HepG2 (cell line): Measurements from ENCODE around the gene SLC6A4. TPM values are rescaled to one million over a fixed set of nuclear protein-coding genes. Genes with fewer than 3 reads are reported as not detected.

Experiments used
- LCORL ChIP-seq, 2 experiments: fragments of 450-650 bp in 1 of 2; sonication (generic) in 1 of 2; formaldehyde crosslinking in 1 of 2; IDR thresholded peaks; 2 replicates each; pipeline versions ENCODE4 v1.5.0 to v1.6.1; 2017 to 2020; ENCODE audit warnings: antibody characterized with exemption in 1 of 2, missing genetic modification reagents in 1 of 2
- MXI1 ChIP-seq: IDR thresholded peaks from 3 replicates; pipeline ENCODE4 v1.6.1; 2012; ENCODE audit warnings: low read depth, low read length, inconsistent platforms, borderline replicate concordance
- MYNN ChIP-seq: sonication (generic); formaldehyde crosslinking; IDR thresholded peaks from 2 replicates; pipeline ENCODE4 v1.4.0; 2020; ENCODE audit warnings: mild to moderate bottlenecking, low read depth, missing genetic modification reagents
- NFYC ChIP-seq: IDR thresholded peaks from 2 replicates; pipeline ENCODE4 v1.6.1; 2016; ENCODE audit warnings: missing genetic modification reagents, missing compliant biosample characterization
- NR3C1 ChIP-seq: sonication (generic); formaldehyde crosslinking; IDR thresholded peaks from 2 replicates; pipeline ENCODE4 v1.4.0; 2020; ENCODE audit warnings: missing genetic modification reagents
- SIN3A ChIP-seq: IDR thresholded peaks from 2 replicates; pipeline ENCODE4 v1.6.1; 2011; ENCODE audit warnings: low read depth, mild to moderate bottlenecking, control low read depth, low read length, borderline replicate concordance
- ZNF556 ChIP-seq: sonication (generic); formaldehyde crosslinking; IDR thresholded peaks from 2 replicates; pipeline ENCODE4 v1.4.0; 2020; ENCODE audit warnings: mild to moderate bottlenecking, missing genetic modification reagents, borderline replicate concordance
- ZNF816 ChIP-seq: sonication (generic); formaldehyde crosslinking; IDR thresholded peaks from 2 replicates; pipeline ENCODE4 v1.8.0; 2022; ENCODE audit warnings: missing genetic modification reagents, mild to moderate bottlenecking, borderline replicate concordance
- polyA plus RNA-seq, 8 experiments: library from polyadenylated mRNA; depleted of rRNA in 3 of 8; stranded (reverse) in 7 of 8; unstranded in 1 of 8; fragments of >200 nt; fragmentation: Illumina TruSeq in 4 of 8; extraction: Trizol in 4 of 8; gene quantifications; 2 replicates each; pipeline versions ENCODE4 v1.2.1 to v1.2.3, GENCODE V29; 2011 to 2016; ENCODE audit warnings: low read depth in 4 of 8, missing spikeins in 1 of 8, mixed read lengths in 1 of 8; ENCODE audit not compliant: insufficient read depth in 1 of 8
- total RNA-seq, 5 experiments: library from RNA; depleted of rRNA; stranded (reverse); fragments of >200 nt; fragmentation: Illumina TruSeq; extraction: Trizol; gene quantifications; 2 replicates each; pipeline ENCODE4 v1.2.3, GENCODE V29; 2016; ENCODE audit warnings: low read depth in 1 of 5
- TF ChIP-seq, protein P1 (sequence below): conservative IDR thresholded peaks from 2 replicates; pipeline ENCODE4 v1.6.1; 2018; ENCODE audit warnings: missing genetic modification reagents
- TF ChIP-seq, protein P2 (sequence below): sonication (generic); formaldehyde crosslinking; IDR thresholded peaks from 2 replicates; pipeline ENCODE4 v1.5.0; 2020; ENCODE audit warnings: missing genetic modification reagents
- TF ChIP-seq, protein P3 (sequence below): sonication (generic); formaldehyde crosslinking; IDR thresholded peaks from 2 replicates; pipeline ENCODE4 v1.4.0; 2020; ENCODE audit warnings: missing genetic modification reagents
- TF ChIP-seq, protein P4 (sequence below): sonication (generic); formaldehyde crosslinking; conservative IDR thresholded peaks from 2 replicates; pipeline ENCODE4 v1.4.0; 2020; ENCODE audit warnings: missing genetic modification reagents

SLC6A4 gene
- total and polyA plus RNA-seq, 2 of the 13 experiments (the other 11 are each of a cell fraction or from before 2014, with no cell fraction given), result 7.6 to 20.3 TPM

DNA sequence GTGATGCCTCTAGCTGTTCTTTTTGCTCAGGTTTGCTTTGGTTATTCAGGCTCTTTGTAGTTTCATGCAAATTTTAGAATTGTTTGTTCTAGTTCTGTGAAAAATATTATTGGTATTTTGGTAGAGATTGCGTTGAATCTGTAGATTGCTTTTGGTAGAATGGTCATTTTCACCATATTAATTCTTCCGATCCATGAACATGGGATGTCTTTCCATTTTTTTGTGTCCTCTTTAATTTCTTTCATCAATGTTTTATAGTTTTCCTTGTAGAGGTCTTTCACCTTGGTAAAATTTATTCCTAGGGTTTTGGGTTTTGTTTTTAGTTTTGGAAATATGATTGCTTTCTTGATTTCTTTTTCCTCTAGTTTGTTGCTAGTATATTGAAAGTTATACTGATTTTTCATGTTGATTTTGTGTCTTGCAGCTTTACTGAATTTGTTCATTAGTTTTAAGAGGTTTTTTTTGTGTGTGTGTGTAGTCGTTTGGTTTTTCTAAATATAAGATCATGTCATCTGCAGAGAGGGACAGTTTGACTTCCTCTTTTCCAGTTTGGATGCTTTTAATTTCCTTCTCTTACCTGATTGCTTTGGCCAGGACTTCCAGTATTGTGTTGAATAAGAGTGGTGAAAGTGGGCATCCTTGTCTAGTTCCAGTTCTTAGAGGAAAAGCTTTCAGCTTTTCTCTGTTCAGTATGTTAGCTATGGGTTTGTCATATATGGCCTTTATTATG lies 76.4 kb downstream of the SLC6A4 start (continued):
- TF ChIP-seq, protein P1, sequence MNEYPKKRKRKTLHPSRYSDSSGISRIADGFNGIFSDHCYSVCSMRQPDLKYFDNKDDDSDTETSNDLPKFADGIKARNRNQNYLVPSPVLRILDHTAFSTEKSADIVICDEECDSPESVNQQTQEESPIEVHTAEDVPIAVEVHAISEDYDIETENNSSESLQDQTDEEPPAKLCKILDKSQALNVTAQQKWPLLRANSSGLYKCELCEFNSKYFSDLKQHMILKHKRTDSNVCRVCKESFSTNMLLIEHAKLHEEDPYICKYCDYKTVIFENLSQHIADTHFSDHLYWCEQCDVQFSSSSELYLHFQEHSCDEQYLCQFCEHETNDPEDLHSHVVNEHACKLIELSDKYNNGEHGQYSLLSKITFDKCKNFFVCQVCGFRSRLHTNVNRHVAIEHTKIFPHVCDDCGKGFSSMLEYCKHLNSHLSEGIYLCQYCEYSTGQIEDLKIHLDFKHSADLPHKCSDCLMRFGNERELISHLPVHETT (CRISPR knock-in tag), result no peak
- TF ChIP-seq, protein P2, sequence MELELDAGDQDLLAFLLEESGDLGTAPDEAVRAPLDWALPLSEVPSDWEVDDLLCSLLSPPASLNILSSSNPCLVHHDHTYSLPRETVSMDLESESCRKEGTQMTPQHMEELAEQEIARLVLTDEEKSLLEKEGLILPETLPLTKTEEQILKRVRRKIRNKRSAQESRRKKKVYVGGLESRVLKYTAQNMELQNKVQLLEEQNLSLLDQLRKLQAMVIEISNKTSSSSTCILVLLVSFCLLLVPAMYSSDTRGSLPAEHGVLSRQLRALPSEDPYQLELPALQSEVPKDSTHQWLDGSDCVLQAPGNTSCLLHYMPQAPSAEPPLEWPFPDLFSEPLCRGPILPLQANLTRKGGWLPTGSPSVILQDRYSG (CRISPR knock-in tag), result no peak
- TF ChIP-seq MXI1 (no peak), SIN3A (no peak), NFYC (no peak), MYNN (no peak), ZNF816 (CRISPR knock-in tag) (no peak), NR3C1 (CRISPR knock-in tag) (no peak), ZNF556 (CRISPR knock-in tag) (no peak), LCORL (IDR thresholded peaks at IDR 0.05) (no peak), LCORL (CRISPR knock-in tag; IDR thresholded peaks at IDR 0.05) (no peak)
- TF ChIP-seq, protein P3, sequence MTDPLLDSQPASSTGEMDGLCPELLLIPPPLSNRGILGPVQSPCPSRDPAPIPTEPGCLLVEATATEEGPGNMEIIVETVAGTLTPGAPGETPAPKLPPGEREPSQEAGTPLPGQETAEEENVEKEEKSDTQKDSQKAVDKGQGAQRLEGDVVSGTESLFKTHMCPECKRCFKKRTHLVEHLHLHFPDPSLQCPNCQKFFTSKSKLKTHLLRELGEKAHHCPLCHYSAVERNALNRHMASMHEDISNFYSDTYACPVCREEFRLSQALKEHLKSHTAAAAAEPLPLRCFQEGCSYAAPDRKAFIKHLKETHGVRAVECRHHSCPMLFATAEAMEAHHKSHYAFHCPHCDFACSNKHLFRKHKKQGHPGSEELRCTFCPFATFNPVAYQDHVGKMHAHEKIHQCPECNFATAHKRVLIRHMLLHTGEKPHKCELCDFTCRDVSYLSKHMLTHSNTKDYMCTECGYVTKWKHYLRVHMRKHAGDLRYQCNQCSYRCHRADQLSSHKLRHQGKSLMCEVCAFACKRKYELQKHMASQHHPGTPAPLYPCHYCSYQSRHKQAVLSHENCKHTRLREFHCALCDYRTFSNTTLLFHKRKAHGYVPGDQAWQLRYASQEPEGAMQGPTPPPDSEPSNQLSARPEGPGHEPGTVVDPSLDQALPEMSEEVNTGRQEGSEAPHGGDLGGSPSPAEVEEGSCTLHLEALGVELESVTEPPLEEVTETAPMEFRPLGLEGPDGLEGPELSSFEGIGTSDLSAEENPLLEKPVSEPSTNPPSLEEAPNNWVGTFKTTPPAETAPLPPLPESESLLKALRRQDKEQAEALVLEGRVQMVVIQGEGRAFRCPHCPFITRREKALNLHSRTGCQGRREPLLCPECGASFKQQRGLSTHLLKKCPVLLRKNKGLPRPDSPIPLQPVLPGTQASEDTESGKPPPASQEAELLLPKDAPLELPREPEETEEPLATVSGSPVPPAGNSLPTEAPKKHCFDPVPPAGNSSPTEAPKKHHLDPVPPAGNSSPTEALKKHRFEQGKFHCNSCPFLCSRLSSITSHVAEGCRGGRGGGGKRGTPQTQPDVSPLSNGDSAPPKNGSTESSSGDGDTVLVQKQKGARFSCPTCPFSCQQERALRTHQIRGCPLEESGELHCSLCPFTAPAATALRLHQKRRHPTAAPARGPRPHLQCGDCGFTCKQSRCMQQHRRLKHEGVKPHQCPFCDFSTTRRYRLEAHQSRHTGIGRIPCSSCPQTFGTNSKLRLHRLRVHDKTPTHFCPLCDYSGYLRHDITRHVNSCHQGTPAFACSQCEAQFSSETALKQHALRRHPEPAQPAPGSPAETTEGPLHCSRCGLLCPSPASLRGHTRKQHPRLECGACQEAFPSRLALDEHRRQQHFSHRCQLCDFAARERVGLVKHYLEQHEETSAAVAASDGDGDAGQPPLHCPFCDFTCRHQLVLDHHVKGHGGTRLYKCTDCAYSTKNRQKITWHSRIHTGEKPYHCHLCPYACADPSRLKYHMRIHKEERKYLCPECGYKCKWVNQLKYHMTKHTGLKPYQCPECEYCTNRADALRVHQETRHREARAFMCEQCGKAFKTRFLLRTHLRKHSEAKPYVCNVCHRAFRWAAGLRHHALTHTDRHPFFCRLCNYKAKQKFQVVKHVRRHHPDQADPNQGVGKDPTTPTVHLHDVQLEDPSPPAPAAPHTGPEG, result no peak
- TF ChIP-seq, protein P4, sequence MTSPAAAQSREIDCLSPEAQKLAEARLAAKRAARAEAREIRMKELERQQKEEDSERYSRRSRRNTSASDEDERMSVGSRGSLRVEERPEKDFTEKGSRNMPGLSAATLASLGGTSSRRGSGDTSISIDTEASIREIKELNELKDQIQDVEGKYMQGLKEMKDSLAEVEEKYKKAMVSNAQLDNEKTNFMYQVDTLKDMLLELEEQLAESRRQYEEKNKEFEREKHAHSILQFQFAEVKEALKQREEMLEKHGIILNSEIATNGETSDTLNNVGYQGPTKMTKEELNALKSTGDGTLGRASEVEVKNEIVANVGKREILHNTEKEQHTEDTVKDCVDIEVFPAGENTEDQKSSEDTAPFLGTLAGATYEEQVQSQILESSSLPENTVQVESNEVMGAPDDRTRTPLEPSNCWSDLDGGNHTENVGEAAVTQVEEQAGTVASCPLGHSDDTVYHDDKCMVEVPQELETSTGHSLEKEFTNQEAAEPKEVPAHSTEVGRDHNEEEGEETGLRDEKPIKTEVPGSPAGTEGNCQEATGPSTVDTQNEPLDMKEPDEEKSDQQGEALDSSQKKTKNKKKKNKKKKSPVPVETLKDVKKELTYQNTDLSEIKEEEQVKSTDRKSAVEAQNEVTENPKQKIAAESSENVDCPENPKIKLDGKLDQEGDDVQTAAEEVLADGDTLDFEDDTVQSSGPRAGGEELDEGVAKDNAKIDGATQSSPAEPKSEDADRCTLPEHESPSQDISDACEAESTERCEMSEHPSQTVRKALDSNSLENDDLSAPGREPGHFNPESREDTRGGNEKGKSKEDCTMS (CRISPR knock-in tag), result no peak
